Neural progenitor cell (in vitro differentiated cells): ENCODE measurements around the gene FRMPD1. TPM values are rescaled to one million over a fixed set of nuclear protein-coding genes. Genes with fewer than 3 reads are reported as not detected.

Source experiments
- DNase-seq: peaks from one replicate; pipeline ENCODE4 v3.0.0-alpha.2; 2016; ENCODE audit warnings: low spot score
- H2AFZ ChIP-seq: fragments of 200-600 bp; sonication (generic); replicated peaks from 2 replicates; pipeline ENCODE4 v1.6.1; 2016; ENCODE audit warnings: antibody characterized with exemption
- H3F3A ChIP-seq: fragments of 200-600 bp; sonication (generic); 2 replicates; pipeline ENCODE4 v1.6.1; 2016; ENCODE audit warnings: antibody characterized with exemption, low read depth
- H3K27ac ChIP-seq: fragments of 200-600 bp; sonication (generic); 2 replicates; pipeline ENCODE4 v1.5.1; 2016; ENCODE audit warnings: mild to moderate bottlenecking
- H3K27me3 ChIP-seq: fragments of 200-600 bp; sonication (generic); 2 replicates; pipeline ENCODE4 v1.6.1; 2016; ENCODE audit warnings: mild to moderate bottlenecking, moderate library complexity
- H3K36me3 ChIP-seq: fragments of 200-600 bp; sonication (generic); 2 replicates; pipeline ENCODE4 v1.5.1; 2016
- H3K4me1 ChIP-seq: fragments of 200-600 bp; sonication (generic); 2 replicates; pipeline ENCODE4 v1.6.1; 2016; ENCODE audit warnings: mixed run types
- H3K4me2 ChIP-seq: fragments of 200-600 bp; sonication (generic); 2 replicates; pipeline ENCODE4 v1.6.1; 2016
- H3K4me3 ChIP-seq: fragments of 200-600 bp; sonication (generic); 2 replicates; pipeline ENCODE4 v1.5.1; 2016
- H3K79me2 ChIP-seq: fragments of 200-600 bp; sonication (generic); 2 replicates; pipeline ENCODE4 v1.6.1; 2016; ENCODE audit warnings: low read depth
- H3K9ac ChIP-seq: fragments of 200-600 bp; sonication (generic); 2 replicates; pipeline ENCODE4 v1.6.1; 2016
- H3K9me3 ChIP-seq: fragments of 200-600 bp; sonication (generic); 2 replicates; pipeline ENCODE4 v1.5.1; 2016; ENCODE audit warnings: low read depth
- H4K20me1 ChIP-seq: fragments of 200-600 bp; sonication (generic); 2 replicates; pipeline ENCODE4 v1.6.1; 2016; ENCODE audit warnings: low read depth
- H3K27ac Mint-ChIP-seq: 3 replicates; pipeline ENCODE4 v1.8.0; 2021; ENCODE audit warnings: mixed read lengths
- H3K27me3 Mint-ChIP-seq: 2 replicates; pipeline ENCODE4 v1.8.0; 2022; ENCODE audit warnings: low read depth, mild to moderate bottlenecking, inconsistent platforms, moderate library complexity, mixed read lengths; ENCODE audit not compliant: insufficient read depth
- H3K36me3 Mint-ChIP-seq: 3 replicates; pipeline ENCODE4 v1.8.0; 2021; ENCODE audit warnings: mixed read lengths
- H3K4me1 Mint-ChIP-seq: 3 replicates; pipeline ENCODE4 v1.8.0; 2021; ENCODE audit warnings: mixed read lengths
- H3K4me3 Mint-ChIP-seq: 3 replicates; pipeline ENCODE4 v1.8.0; 2021; ENCODE audit warnings: mild to moderate bottlenecking, moderate library complexity, mixed read lengths
- H3K9me3 Mint-ChIP-seq: 3 replicates; pipeline ENCODE4 v1.8.0; 2020; ENCODE audit warnings: mixed read lengths
- CTCF ChIP-seq: fragments of 200-600 bp; sonication (generic); IDR thresholded peaks from 2 replicates; pipeline ENCODE4 v1.5.1; 2017; ENCODE audit warnings: antibody characterized with exemption, mild to moderate bottlenecking
- EZH2 ChIP-seq: fragments of 200-600 bp; sonication (generic); IDR thresholded peaks from 2 replicates; pipeline ENCODE4 v1.6.1; 2017; ENCODE audit warnings: antibody characterized with exemption, mild to moderate bottlenecking, moderate library complexity
- EZH2phosphoT487 ChIP-seq: fragments of 200-600 bp; sonication (generic); IDR thresholded peaks from 2 replicates; pipeline ENCODE4 v1.6.1; 2017; ENCODE audit warnings: antibody characterized with exemption
- total RNA-seq: library from RNA; depleted of rRNA; stranded (reverse); fragments of >200 nt; gene quantifications from 2 replicates; pipeline ENCODE4 v1.2.3, GENCODE V29; 2015; ENCODE audit warnings: low replicate concordance

The FRMPD1 gene
- total RNA-seq, 1 donor from 2014 or later, result not detected

GRCh38 chr9:37632479-37632878, 18.3 kb upstream of the FRMPD1 start:
- Histone ChIP-seq H4K20me1 (no peaks in the 10 kb centered on the region), H3K36me3 (no peaks in the 10 kb centered on the region), H2AFZ (no peak overlapping the region), H3K4me2 (no peak overlapping the region), H3K27me3 (no peaks in the 10 kb centered on the region), H3K79me2 (no peaks in the 10 kb centered on the region), H3K9ac (no peak overlapping the region), H3K27ac (no peak overlapping the region), H3K4me1 (no peaks in the 10 kb centered on the region), H3K9me3 (no peaks in the 10 kb centered on the region), H3F3A (no peaks in the 10 kb centered on the region), H3K4me3 (no peak overlapping the region)
- no peaks in the 10 kb centered on the region for H3K4me1 Mint-ChIP-seq
- DNase-seq, result no peak
- TF ChIP-seq EZH2phosphoT487, result no peak
- TF ChIP-seq CTCF, result no peak
- TF ChIP-seq EZH2, result no peak
- H3K36me3 Mint-ChIP-seq, result no peaks in the 10 kb centered on the region
- H3K27me3 Mint-ChIP-seq, result no peaks in the 10 kb centered on the region
- H3K4me3 Mint-ChIP-seq, result no peak overlapping the region
- no peak overlapping the region for H3K27ac Mint-ChIP-seq
- no peaks in the 10 kb centered on the region for H3K9me3 Mint-ChIP-seq

- H3F3A ChIP-seq, result no peaks in the 10 kb centered on the region
- H3K27ac Mint-ChIP-seq, result no peak overlapping the region
- H3K36me3 Mint-ChIP-seq, result no peaks in the 10 kb centered on the region
- H3K4me1 Mint-ChIP-seq, result no peaks in the 10 kb centered on the region
- no peaks in the 10 kb centered on the region for H3K4me1 ChIP-seq
- no peaks in the 10 kb centered on the region for H3K9me3 Mint-ChIP-seq
- DNase-seq, result no peak
- H3K4me3 ChIP-seq, result no peak overlapping the region
- H3K79me2 ChIP-seq, result no peaks in the 10 kb centered on the region
- no peaks in the 10 kb centered on the region for H4K20me1 ChIP-seq
- H3K9me3 ChIP-seq, result no peaks in the 10 kb centered on the region
- H3K27me3 Mint-ChIP-seq, result no peaks in the 10 kb centered on the region
- H3K36me3 ChIP-seq, result no peaks in the 10 kb centered on the region
- H3K4me3 Mint-ChIP-seq, result no peak overlapping the region
- H3K9ac ChIP-seq, result no peak overlapping the region
- H3K27me3 ChIP-seq, result no peaks in the 10 kb centered on the region
- no peak overlapping the region for H3K27ac ChIP-seq
- no peak for TF ChIP-seq EZH2
- TF ChIP-seq EZH2phosphoT487, result no peak
- no peak for TF ChIP-seq CTCF
- H2AFZ ChIP-seq, result no peak overlapping the region
- H3K4me2 ChIP-seq, result no peak overlapping the region
Measured at GRCh38 chr9:37635808-37636207, 14.9 kb upstream of the FRMPD1 start.

- Mint-ChIP-seq H3K4me1 (no peaks in the 10 kb centered on the region), H3K27ac (no peak overlapping the region), H3K36me3 (no peaks in the 10 kb centered on the region), H3K4me3 (no peak overlapping the region), H3K9me3 (no peaks in the 10 kb centered on the region), H3K27me3 (no peaks in the 10 kb centered on the region)
- Histone ChIP-seq H3K79me2 (no peaks in the 10 kb centered on the region), H3K36me3 (no peaks in the 10 kb centered on the region), H3K4me2 (no peak overlapping the region), H3K4me1 (no peaks in the 10 kb centered on the region), H4K20me1 (no peaks in the 10 kb centered on the region), H3K9ac (no peak overlapping the region), H3K27ac (no peak overlapping the region), H2AFZ (no peak overlapping the region), H3K27me3 (no peaks in the 10 kb centered on the region), H3K9me3 (no peaks in the 10 kb centered on the region), H3K4me3 (no peak overlapping the region), H3F3A (no peaks in the 10 kb centered on the region)
- DNase-seq, result no peak
- no peak for TF ChIP-seq EZH2
- TF ChIP-seq EZH2phosphoT487, result no peak
- TF ChIP-seq CTCF, result no peak
Measured at GRCh38 chr9:37636511-37637448, 14.0 kb upstream of the FRMPD1 start.
